Measurements from ENCODE around the gene SETD7.

SETD7 gene

DNA sequence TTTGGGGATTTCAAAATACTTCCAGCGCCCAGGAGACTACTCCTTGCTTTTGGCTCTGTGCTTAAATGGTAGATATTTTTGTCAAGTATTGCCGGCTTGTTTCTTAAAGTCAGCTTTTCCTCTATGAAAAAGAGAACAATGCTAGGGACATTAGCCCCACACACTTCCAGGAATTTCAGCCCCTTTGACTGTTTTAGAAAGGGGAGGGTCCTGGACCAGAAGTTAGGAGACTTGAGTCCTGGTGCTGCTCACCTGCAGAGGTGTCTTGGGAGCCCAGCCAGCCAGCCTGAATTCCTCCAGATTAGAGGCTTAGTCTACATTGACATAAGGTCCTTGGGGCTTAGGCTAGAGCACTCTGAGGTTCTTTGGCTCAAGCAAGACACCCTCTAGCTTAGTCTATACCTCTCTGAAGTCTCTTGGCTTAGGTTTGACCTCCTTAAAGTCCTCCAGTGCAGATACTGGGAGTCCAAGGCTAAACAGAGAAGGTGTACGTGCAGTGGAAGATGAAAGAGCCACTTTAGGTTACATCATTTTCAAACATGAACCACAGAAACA lies 1.6 kb upstream of the SETD7 start:
- Histone ChIP-seq H3K27me3 (replicated peaks; ENCODE audit: control insufficient read depth, insufficient read depth, low read length) (peaks cover 3% of the 10 kb centered on the region), H3K9me3 (ENCODE audit: control insufficient read depth, low read length) (no peaks in the 10 kb centered on the region), H3K4me3 (ENCODE audit: low read length) (peak overlapping the region; percentile 91), H3K9ac (ENCODE audit: low read length) (peak overlapping the region; percentile 92), H3K4me1 (ENCODE audit: control insufficient read depth, insufficient read depth, low read length) (peaks cover 52% of the 10 kb centered on the region), H3K36me3 (ENCODE audit: control insufficient read depth, insufficient read depth, low read length, severe bottlenecking) (no peaks in the 10 kb centered on the region)
- no peak for DNase-seq (ENCODE audit: low read depth)

DNA sequence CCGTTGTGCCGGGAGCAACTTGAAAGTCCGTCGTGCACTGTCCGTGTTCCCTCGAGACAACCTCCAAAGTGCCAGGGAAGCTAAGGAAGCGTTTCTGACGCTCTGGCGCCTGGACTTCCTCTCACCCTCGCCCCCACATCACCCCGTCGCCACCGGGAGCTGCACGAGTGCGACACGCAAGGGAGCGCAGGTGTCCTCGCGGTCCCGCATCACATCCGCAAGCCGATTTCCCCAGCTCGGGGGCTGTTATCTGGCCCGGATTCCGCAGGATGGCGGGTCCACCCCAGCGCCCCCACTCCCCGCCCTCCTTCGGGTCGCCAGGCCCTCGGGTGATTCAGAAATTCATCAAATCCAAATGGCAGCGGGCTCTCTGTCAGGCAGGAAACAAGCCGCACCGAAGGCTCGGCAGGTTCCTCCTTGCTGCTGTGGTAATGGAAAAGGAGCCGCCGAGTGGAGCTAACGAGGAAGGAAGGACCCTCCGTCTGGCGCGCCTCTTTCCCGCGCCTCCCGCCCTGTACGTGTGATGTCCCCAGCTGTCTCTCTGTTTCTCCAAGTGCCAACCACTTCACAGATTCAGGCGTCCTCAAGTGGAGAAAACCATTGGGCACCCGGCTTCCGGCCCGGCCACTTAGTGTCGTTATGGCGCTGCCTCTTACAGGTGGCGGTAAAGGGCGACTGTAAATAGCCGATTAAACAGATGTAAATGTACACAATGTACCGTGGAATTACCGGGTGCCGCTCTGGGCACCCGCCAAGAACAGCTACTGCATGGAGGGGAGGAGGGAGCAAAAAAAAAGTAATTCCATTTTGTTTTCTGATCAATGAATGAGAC lies 921 bp upstream of the SETD7 start:
- Histone ChIP-seq H3K4me1 (ENCODE audit: control insufficient read depth, insufficient read depth, low read length) (peaks cover 59% of the 10 kb centered on the region), H3K9ac (ENCODE audit: low read length) (peak overlapping the region; percentile 92), H3K9me3 (ENCODE audit: control insufficient read depth, low read length) (no peaks in the 10 kb centered on the region), H3K36me3 (ENCODE audit: control insufficient read depth, insufficient read depth, low read length, severe bottlenecking) (no peaks in the 10 kb centered on the region), H3K4me3 (ENCODE audit: low read length) (peak overlapping the region; percentile 91), H3K27me3 (replicated peaks; ENCODE audit: control insufficient read depth, insufficient read depth, low read length) (peaks cover 3% of the 10 kb centered on the region)
- DNase-seq (ENCODE audit: low read depth): peak; percentile 58

DNA sequence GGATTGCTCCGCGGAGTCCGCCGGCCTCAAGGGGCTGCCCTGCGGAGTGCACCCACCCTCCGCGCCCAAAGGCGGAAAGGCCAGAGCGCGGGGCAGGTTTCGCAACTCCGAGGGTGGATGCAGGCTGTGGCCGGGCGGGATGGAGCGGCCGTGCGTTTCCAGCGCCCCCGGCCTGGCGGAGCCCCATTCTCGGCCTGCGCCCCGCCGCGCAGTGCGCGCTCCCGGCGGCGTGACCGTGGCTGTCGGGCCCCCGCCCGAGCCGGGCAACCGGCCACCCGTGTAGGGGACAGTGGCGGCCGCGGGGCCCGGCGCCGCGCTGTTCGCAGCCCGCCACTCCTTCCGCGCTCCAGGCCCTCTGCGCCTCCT lies 331 bp downstream of the SETD7 start:
- H3K9me3 ChIP-seq (ENCODE audit: control insufficient read depth, low read length): no peaks in the 10 kb centered on the region
- peak overlapping the region; percentile 92 for H3K9ac ChIP-seq (ENCODE audit: low read length)
- peak overlapping the region; percentile 91 for H3K4me3 ChIP-seq (ENCODE audit: low read length)
- peaks cover 3% of the 10 kb centered on the region for H3K27me3 ChIP-seq (replicated peaks; ENCODE audit: control insufficient read depth, insufficient read depth, low read length)
- peaks cover 67% of the 10 kb centered on the region for H3K4me1 ChIP-seq (ENCODE audit: control insufficient read depth, insufficient read depth, low read length)
- no peaks in the 10 kb centered on the region for H3K36me3 ChIP-seq (ENCODE audit: control insufficient read depth, insufficient read depth, low read length, severe bottlenecking)
- DNase-seq (ENCODE audit: low read depth): peak; percentile 79

DNA sequence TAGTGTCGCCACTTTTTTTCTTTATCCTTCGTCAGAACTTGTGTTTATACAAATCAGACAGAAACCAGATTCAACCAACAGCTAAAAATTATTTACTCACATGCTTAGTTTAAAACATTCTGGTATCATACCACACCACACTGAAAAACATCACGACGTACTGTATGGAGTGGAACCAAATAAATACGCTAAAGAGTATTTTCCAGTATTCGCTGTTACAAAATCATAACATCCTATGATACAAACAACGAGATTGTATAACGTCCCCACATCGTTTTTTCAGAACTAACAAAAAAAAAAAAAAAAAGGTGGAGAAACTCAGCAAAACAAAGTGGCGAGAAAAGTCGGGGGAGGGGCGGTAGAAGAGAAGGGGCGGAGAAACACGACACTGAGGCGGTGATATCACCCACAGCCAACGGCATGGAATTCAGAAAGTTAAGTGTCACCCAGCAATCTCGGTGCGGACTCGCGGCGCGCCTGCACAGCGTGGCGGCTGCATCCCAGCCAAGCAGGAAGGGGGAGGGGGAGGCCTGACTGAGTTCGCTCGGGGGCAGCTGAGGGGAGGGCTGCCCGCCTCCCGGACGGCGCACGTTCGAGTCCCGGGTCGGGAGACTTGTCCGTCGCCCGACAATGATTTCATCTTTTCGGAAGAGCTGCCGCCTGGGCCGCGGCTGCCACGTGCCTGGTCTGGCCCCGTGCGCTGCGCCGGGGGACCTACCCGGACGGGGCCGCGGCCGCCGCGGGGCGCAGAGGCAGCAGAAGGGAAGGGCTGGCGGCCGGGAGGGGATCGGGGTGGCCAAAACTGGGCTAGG lies 920 bp downstream of the SETD7 start:
- H3K4me3 ChIP-seq (ENCODE audit: low read length): peak overlapping the region; percentile 91
- peaks cover 67% of the 10 kb centered on the region for H3K4me1 ChIP-seq (ENCODE audit: control insufficient read depth, insufficient read depth, low read length)
- peaks cover 3% of the 10 kb centered on the region for H3K27me3 ChIP-seq (replicated peaks; ENCODE audit: control insufficient read depth, insufficient read depth, low read length)
- H3K9ac ChIP-seq (ENCODE audit: low read length): peak overlapping the region; percentile 92
- H3K36me3 ChIP-seq (ENCODE audit: control insufficient read depth, insufficient read depth, low read length, severe bottlenecking): no peaks in the 10 kb centered on the region
- DNase-seq (ENCODE audit: low read depth): peak; percentile 96
- no peaks in the 10 kb centered on the region for H3K9me3 ChIP-seq (ENCODE audit: control insufficient read depth, low read length)

DNA sequence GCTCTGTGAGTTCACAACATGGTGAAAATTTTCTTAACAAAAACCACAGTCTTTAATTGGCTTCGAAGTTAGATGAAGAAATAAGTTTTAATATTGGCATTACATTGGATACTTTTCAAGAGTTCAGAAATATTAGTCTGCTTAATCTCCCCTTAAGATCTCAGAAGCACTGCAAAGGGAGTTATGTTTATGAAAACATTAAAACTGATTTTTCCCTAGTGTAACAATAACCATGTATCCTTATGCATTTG lies 1.5 kb downstream of the SETD7 start:
- Histone ChIP-seq H3K4me3 (ENCODE audit: low read length) (peak overlapping the region; percentile 91), H3K4me1 (ENCODE audit: control insufficient read depth, insufficient read depth, low read length) (peaks cover 70% of the 10 kb centered on the region), H3K27me3 (replicated peaks; ENCODE audit: control insufficient read depth, insufficient read depth, low read length) (peaks cover 3% of the 10 kb centered on the region)

DNA sequence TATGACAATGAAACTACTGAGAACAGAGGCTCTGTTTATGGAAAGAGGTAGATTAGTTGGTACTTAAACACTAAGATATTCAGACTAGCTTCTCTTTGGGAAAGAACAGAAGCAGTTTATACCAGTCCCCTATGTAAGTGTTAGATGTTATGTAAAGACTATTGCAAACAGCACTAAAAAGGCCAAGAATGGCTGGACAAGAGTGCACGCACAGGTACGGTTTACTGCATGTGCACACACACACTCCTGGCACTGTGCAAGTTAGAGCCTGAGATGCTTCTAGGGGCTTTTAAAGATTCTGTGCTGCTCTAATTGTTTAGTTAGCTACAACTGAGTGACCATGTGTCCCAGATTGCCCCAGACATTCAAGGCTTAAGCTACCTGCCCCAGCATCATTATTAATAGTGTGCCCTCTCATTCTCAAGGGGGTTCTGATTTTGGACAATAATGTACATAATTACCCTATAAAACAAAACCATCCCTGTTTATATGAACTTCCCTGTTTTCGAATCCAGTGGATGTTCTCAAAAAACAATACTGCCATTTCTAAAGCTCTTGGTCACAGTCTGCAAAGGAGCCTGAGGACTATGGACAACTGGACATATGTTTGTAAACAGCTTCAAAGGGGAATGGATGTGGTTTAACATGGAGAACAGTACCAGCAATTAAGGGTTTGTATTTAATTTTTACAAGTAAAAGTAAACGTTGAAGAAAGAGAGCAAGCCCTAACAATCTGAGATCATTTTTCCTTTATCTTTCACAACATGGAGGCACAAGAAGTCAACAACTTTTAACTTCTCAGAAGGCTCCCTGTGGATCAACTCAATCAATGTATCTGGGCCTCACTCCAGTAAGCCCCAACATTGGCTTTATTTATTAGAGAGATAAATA lies 2.0 kb downstream of the SETD7 start:
- H3K27me3 ChIP-seq (replicated peaks; ENCODE audit: control insufficient read depth, insufficient read depth, low read length): peaks cover 3% of the 10 kb centered on the region
- no peaks in the 10 kb centered on the region for H3K36me3 ChIP-seq (ENCODE audit: control insufficient read depth, insufficient read depth, low read length, severe bottlenecking)
- DNase-seq (ENCODE audit: low read depth): peak; percentile 23
- H3K9ac ChIP-seq (ENCODE audit: low read length): peak overlapping the region; percentile 92
- peak overlapping the region; percentile 91 for H3K4me3 ChIP-seq (ENCODE audit: low read length)
- H3K4me1 ChIP-seq (ENCODE audit: control insufficient read depth, insufficient read depth, low read length): peaks cover 66% of the 10 kb centered on the region
- H3K9me3 ChIP-seq (ENCODE audit: control insufficient read depth, low read length): no peaks in the 10 kb centered on the region

More for the DNA sequence above, 1.5 kb downstream of the SETD7 start:
- Histone ChIP-seq H3K9me3 (ENCODE audit: control insufficient read depth, low read length) (no peaks in the 10 kb centered on the region), H3K9ac (ENCODE audit: low read length) (peak overlapping the region; percentile 92), H3K36me3 (ENCODE audit: control insufficient read depth, insufficient read depth, low read length, severe bottlenecking) (no peaks in the 10 kb centered on the region)
- no peak for DNase-seq (ENCODE audit: low read depth)

DNA sequence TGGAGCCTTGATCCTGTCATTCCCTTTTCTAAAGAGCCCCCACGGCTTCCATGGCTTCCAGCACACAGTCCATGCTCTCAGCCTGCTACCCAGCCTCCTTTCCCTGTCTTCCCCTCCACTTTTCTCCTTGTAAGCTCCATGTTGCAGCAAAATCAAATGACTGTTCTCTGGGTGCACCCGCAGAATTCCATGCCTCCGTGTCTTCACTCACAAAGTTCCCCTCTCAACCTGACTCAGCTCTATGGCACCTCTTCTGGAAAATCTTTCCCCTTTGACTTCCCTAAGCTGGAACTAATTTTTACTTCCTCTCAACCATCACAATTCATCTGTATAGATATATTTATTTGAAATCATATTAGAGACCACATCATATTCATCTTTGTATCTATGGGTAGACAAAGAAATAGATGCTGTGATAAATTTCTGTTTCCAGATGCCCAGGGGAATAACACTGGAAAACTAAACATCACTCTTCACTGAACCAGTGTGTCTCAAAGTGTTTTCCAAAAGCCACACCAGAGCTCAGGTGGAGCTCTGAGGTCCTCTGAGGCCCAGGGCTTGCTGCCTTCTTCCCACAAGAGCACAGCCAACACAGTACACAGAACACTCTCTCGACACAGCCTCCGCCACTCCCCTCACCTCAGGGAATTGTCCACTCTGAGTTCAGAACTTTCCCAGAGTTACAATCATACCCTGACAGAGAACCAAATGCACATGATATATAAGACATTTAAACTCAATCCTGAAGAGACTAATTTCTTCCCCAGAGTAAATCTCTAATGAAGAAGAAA lies 3.3 kb downstream of the SETD7 start:
- DNase-seq (ENCODE audit: low read depth): peak; percentile 63

DNA sequence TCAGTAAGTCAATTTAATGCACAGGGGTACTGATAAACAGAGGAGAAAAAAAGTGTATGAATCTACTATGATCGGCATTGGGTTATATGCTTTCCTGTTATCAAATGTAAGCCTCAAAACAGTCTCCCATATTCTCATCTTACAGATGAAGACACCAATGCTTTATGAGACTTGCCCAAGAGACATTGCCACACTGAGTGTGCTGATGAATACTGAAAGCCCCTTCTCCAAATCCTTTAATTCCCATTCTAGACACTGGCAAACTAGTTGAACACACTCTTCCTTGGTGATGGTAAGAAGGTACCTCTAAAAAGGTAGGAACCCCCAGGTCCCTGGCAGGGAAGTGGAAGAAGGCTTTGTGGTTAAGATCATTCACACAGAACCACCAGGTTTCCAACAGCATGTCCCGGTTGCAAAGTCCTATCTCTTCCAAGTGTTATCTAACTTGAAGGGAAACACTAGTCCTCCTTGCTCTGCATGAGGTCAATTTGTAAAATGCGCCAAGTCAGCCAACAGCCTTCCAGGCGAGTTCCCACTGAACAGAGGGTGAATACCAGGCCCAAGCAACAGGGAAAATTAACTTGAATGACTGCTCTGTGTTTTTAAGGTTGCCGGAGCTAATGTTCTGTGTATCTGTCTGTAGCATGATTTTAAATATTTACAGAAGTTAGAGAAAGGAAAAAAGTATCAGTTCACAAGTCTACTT lies 5.1 kb downstream of the SETD7 start:
- peak overlapping the region; percentile 24 for H3K9ac ChIP-seq (ENCODE audit: low read length)
- no peaks in the 10 kb centered on the region for H3K9me3 ChIP-seq (ENCODE audit: control insufficient read depth, low read length)
- H3K4me3 ChIP-seq (ENCODE audit: low read length): peak overlapping the region; percentile 30
- DNase-seq (ENCODE audit: low read depth): peak; percentile 24
- H3K27me3 ChIP-seq (replicated peaks; ENCODE audit: control insufficient read depth, insufficient read depth, low read length): no peaks in the 10 kb centered on the region
- peaks cover 55% of the 10 kb centered on the region for H3K4me1 ChIP-seq (ENCODE audit: control insufficient read depth, insufficient read depth, low read length)
- peaks cover 8% of the 10 kb centered on the region for H3K36me3 ChIP-seq (ENCODE audit: control insufficient read depth, insufficient read depth, low read length, severe bottlenecking)

More for the DNA sequence above, 3.3 kb downstream of the SETD7 start:
- Histone ChIP-seq H3K4me3 (ENCODE audit: low read length) (peak overlapping the region; percentile 45), H3K9ac (ENCODE audit: low read length) (peak overlapping the region; percentile 3), H3K36me3 (ENCODE audit: control insufficient read depth, insufficient read depth, low read length, severe bottlenecking) (no peaks in the 10 kb centered on the region), H3K4me1 (ENCODE audit: control insufficient read depth, insufficient read depth, low read length) (peaks cover 56% of the 10 kb centered on the region), H3K9me3 (ENCODE audit: control insufficient read depth, low read length) (no peaks in the 10 kb centered on the region), H3K27me3 (replicated peaks; ENCODE audit: control insufficient read depth, insufficient read depth, low read length) (peaks cover 3% of the 10 kb centered on the region)

DNA sequence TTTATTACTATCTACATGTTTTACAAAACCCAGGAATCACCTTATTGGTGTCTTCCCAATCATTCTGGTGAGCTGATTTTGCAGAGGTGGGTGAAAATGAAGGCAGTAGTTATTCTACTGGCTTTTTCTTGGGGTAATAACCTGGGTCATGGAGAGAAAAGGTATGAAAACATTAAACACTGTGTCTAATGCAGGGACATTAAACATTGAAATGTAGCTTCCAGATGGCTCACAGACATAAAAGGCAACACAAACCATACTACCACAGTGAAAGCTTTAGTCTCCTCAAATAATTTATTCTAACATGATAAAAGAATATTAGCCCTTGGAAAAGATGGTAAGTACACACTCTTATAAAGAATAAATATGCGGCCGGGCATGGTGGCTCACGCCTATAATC lies 8.0 kb downstream of the SETD7 start:
- H3K9ac ChIP-seq (ENCODE audit: low read length): no peak overlapping the region
- peaks cover 38% of the 10 kb centered on the region for H3K4me1 ChIP-seq (ENCODE audit: control insufficient read depth, insufficient read depth, low read length)
- H3K9me3 ChIP-seq (ENCODE audit: control insufficient read depth, low read length): no peaks in the 10 kb centered on the region
- DNase-seq (ENCODE audit: low read depth): no peak
- H3K36me3 ChIP-seq (ENCODE audit: control insufficient read depth, insufficient read depth, low read length, severe bottlenecking): peaks cover 33% of the 10 kb centered on the region
- H3K4me3 ChIP-seq (ENCODE audit: low read length): no peak overlapping the region
- no peaks in the 10 kb centered on the region for H3K27me3 ChIP-seq (replicated peaks; ENCODE audit: control insufficient read depth, insufficient read depth, low read length)

DNA sequence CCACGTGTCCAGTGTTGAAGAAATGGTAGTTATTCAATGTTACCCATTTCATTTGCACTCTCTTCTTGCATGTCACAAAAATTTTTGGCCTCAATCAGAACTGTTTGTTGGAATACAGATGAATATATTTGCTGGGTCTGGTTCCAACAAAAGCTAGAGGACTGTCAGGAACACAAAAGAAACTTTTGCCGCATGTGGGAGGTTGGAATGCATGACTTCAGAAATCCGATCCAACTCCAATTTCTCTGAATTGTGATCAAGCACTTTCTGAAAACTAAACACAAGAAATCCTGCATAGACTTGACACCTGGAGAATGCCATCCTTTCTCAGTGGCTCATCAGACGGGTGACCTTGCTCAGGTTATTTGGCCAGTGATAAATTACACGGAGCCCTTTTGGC lies 15.4 kb downstream of the SETD7 start:
- Histone ChIP-seq H3K9me3 (ENCODE audit: control insufficient read depth, low read length) (no peaks in the 10 kb centered on the region), H3K27me3 (replicated peaks; ENCODE audit: control insufficient read depth, insufficient read depth, low read length) (no peaks in the 10 kb centered on the region), H3K4me1 (ENCODE audit: control insufficient read depth, insufficient read depth, low read length) (peaks cover 24% of the 10 kb centered on the region), H3K4me3 (ENCODE audit: low read length) (peak overlapping the region; percentile 58), H3K9ac (ENCODE audit: low read length) (no peak overlapping the region), H3K36me3 (ENCODE audit: control insufficient read depth, insufficient read depth, low read length, severe bottlenecking) (peaks cover 42% of the 10 kb centered on the region)
- peak; percentile 29 for DNase-seq (ENCODE audit: low read depth)
